Hepatocyte (in vitro differentiated cells): ENCODE results near the gene ING4. TPM values are rescaled to one million over a fixed set of nuclear protein-coding genes. Genes with fewer than 3 reads are reported as not detected.
A peak's percentile ranks its signal among the peaks of the same experiment; 100 is the strongest.

Experiments
- DNase-seq: peaks from one replicate; pipeline ENCODE4 v3.0.0-alpha.2; 2016; ENCODE audit warnings: low spot score
- H2AFZ ChIP-seq: fragments of 200-600 bp; sonication (generic); 2 replicates; pipeline ENCODE4 v1.6.0; 2016; ENCODE audit warnings: antibody characterized with exemption, mild to moderate bottlenecking
- H3K27ac ChIP-seq: fragments of 200-600 bp; sonication (generic); 2 replicates; pipeline ENCODE4 v1.5.1; 2016; ENCODE audit warnings: mild to moderate bottlenecking
- H3K27me3 ChIP-seq: fragments of 200-600 bp; sonication (generic); 2 replicates; pipeline ENCODE4 v1.6.1; 2016
- H3K36me3 ChIP-seq: fragments of 200-600 bp; sonication (generic); replicated peaks from 2 replicates; pipeline ENCODE4 v1.5.1; 2016; ENCODE audit warnings: low read depth; ENCODE audit not compliant: insufficient read depth
- H3K4me1 ChIP-seq: fragments of 200-600 bp; sonication (generic); 2 replicates; pipeline ENCODE4 v1.5.1; 2016; ENCODE audit warnings: mild to moderate bottlenecking, moderate library complexity; ENCODE audit not compliant: insufficient read depth
- H3K4me2 ChIP-seq: fragments of 200-600 bp; sonication (generic); 2 replicates; pipeline ENCODE4 v1.6.0; 2016
- H3K4me3 ChIP-seq: fragments of 200-600 bp; sonication (generic); 2 replicates; pipeline ENCODE4 v1.5.1; 2016; ENCODE audit warnings: mild to moderate bottlenecking
- H3K79me2 ChIP-seq: fragments of 200-600 bp; sonication (generic); 2 replicates; pipeline ENCODE4 v1.6.0; 2017; ENCODE audit warnings: mild to moderate bottlenecking
- H3K9me2 ChIP-seq: fragments of 200-600 bp; sonication (generic); replicated peaks from 2 replicates; pipeline ENCODE4 v1.6.0; 2017; ENCODE audit warnings: mild to moderate bottlenecking; ENCODE audit not compliant: insufficient read depth
- H3K9me3 ChIP-seq: fragments of 200-600 bp; sonication (generic); 2 replicates; pipeline ENCODE4 v1.5.1; 2016; ENCODE audit warnings: low read depth, mild to moderate bottlenecking
- H4K20me1 ChIP-seq: fragments of 200-600 bp; sonication (generic); 2 replicates; pipeline ENCODE4 v1.6.0; 2016; ENCODE audit warnings: mild to moderate bottlenecking; ENCODE audit not compliant: insufficient read depth, poor library complexity, severe bottlenecking
- CTCF ChIP-seq: fragments of 200-600 bp; sonication (generic); IDR thresholded peaks from 2 replicates; pipeline ENCODE4 v1.5.1; 2016; ENCODE audit warnings: antibody characterized with exemption, mild to moderate bottlenecking; ENCODE audit not compliant: poor library complexity
- EZH2 ChIP-seq: fragments of 200-600 bp; sonication (generic); IDR thresholded peaks from 2 replicates; pipeline ENCODE4 v1.6.1; 2016; ENCODE audit warnings: antibody characterized with exemption, mild to moderate bottlenecking, borderline replicate concordance
- EZH2phosphoT487 ChIP-seq: fragments of 200-600 bp; sonication (generic); IDR thresholded peaks from one replicate; pipeline ENCODE4 v1.6.1; 2018; ENCODE audit warnings: antibody characterized with exemption, mild to moderate bottlenecking, low read depth, moderate library complexity; ENCODE audit not compliant: unreplicated experiment, severe bottlenecking
- WGBS: methylation state at CpG from one replicate; pipeline ENCODE4 v1.1.6; 2016; ENCODE audit warnings: low lambda C conversion rate; ENCODE audit errors: missing lambda C conversion rate; 5-methylcytosine and 5-hydroxymethylcytosine counted together
- polyA plus RNA-seq: library from polyadenylated mRNA; unstranded; fragments of >200 nt; fragmentation: Nextera tagmentation; extraction: Ambion mirVana; gene quantifications from 2 replicates; pipeline ENCODE4 v1.2.1, GENCODE V29; 2016
- total RNA-seq: library from RNA; depleted of rRNA; stranded (reverse); fragments of >200 nt; gene quantifications from 2 replicates; pipeline ENCODE4 v1.2.3, GENCODE V29; 2014

The ING4 gene
- total and polyA plus RNA-seq, 2 experiments from 2014 or later: 38.9 to 39.7 TPM

GRCh38 chr12:6631549-6631961 lies 31.4 kb downstream of the ING4 start:
- no peak overlapping the region for H3K4me2 ChIP-seq
- TF ChIP-seq EZH2phosphoT487 (no peak), EZH2 (no peak), CTCF (no peak)
- peak overlapping the region; percentile 29 for H2AFZ ChIP-seq
- H4K20me1 ChIP-seq: no peaks in the 10 kb centered on the region
- peaks cover 37% of the 10 kb centered on the region for H3K4me1 ChIP-seq
- H3K79me2 ChIP-seq: no peaks in the 10 kb centered on the region
- H3K9me3 ChIP-seq: no peaks in the 10 kb centered on the region
- DNase-seq: peak; percentile 55
- no peak overlapping the region for H3K4me3 ChIP-seq
- WGBS: 79% methylated on average over 3 of the region's 3 CpGs
- H3K27me3 ChIP-seq: no peaks in the 10 kb centered on the region
- H3K27ac ChIP-seq: peak overlapping the region; percentile 78
- H3K36me3 ChIP-seq: no peaks in the 10 kb centered on the region
- no peaks in the 10 kb centered on the region for H3K9me2 ChIP-seq

DNA sequence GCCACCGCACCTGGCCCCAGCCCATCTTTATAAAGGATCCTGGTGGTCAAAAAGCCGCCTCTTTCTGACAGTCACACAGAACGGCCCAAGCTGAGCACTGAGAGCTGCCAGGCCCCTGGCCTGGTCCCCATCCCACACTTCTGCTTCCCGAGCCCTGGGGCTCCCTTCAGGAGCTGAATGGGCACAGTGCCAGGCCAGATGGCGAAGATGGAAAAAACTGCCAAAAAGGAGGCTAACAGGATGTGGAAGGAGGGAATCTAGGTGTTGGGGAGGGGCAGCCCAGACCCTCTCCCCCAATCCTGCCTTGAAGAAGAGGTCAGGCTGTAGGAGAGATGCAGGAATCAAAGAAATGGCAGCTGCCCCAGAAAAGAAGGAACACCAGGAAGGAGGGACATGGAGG lies 32.2 kb downstream of the ING4 start:
- Histone ChIP-seq H3K4me2 (no peak overlapping the region), H3K36me3 (no peaks in the 10 kb centered on the region), H3K79me2 (no peaks in the 10 kb centered on the region), H3K4me3 (no peak overlapping the region), H2AFZ (no peak overlapping the region), H3K27ac (peak overlapping the region; percentile 78), H3K27me3 (no peaks in the 10 kb centered on the region), H3K9me2 (no peaks in the 10 kb centered on the region), H3K9me3 (no peaks in the 10 kb centered on the region), H3K4me1 (peaks cover 30% of the 10 kb centered on the region), H4K20me1 (no peaks in the 10 kb centered on the region)
- TF ChIP-seq EZH2: no peak
- no peak for TF ChIP-seq EZH2phosphoT487
- TF ChIP-seq CTCF: no peak
- DNase-seq: peak; percentile 47
- WGBS: 43% methylated on average over 5 of the region's 5 CpGs

DNA sequence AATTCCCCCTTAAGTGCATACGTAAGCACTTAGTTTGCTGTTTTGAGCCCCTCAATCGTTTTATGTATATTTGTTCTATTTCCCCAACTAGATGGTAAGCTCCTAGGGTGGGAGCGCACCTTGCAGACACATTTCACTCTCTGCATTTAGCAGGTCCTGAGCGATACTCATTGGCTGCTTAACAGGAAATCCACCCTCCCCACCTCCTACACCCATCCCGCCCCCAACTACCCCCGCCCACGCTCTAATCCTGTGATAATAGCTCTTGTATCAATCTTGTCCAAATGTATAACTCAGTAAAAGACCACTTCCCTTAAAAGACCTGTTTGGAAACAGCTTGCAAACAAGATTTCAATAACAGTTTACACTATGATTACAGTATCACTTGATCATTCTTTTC lies 35.3 kb downstream of the ING4 start:
- WGBS: 62% methylated on average over 7 of the region's 7 CpGs
- Histone ChIP-seq H3K4me1 (peaks cover 18% of the 10 kb centered on the region), H2AFZ (no peak overlapping the region), H3K27me3 (no peaks in the 10 kb centered on the region), H3K4me3 (no peak overlapping the region), H4K20me1 (no peaks in the 10 kb centered on the region), H3K4me2 (no peak overlapping the region), H3K36me3 (no peaks in the 10 kb centered on the region), H3K79me2 (no peaks in the 10 kb centered on the region), H3K9me2 (no peaks in the 10 kb centered on the region), H3K9me3 (no peaks in the 10 kb centered on the region), H3K27ac (no peak overlapping the region)
- no peak for TF ChIP-seq EZH2phosphoT487
- no peak for TF ChIP-seq EZH2
- TF ChIP-seq CTCF: no peak
- DNase-seq: no peak

GRCh38 chr12:6626654-6627283 lies 36.1 kb downstream of the ING4 start:
- Histone ChIP-seq H4K20me1 (no peaks in the 10 kb centered on the region), H3K4me3 (no peak overlapping the region), H2AFZ (no peak overlapping the region), H3K9me2 (no peaks in the 10 kb centered on the region), H3K4me2 (no peak overlapping the region), H3K79me2 (no peaks in the 10 kb centered on the region), H3K36me3 (no peaks in the 10 kb centered on the region), H3K9me3 (no peaks in the 10 kb centered on the region), H3K27ac (no peak overlapping the region), H3K4me1 (peaks cover 10% of the 10 kb centered on the region), H3K27me3 (no peaks in the 10 kb centered on the region)
- no peak for DNase-seq
- no peak for TF ChIP-seq CTCF
- no peak for TF ChIP-seq EZH2phosphoT487
- no peak for TF ChIP-seq EZH2
- WGBS: 93% methylated on average over 8 of the region's 8 CpGs
